Endodermal cell (in vitro differentiated cells): ENCODE measurements around the gene ARHGEF10L. TPM values are rescaled to one million over a fixed set of nuclear protein-coding genes. Genes with fewer than 3 reads are reported as not detected.

Source experiments
- DNase-seq: peaks from one replicate; pipeline ENCODE4 v3.0.0-alpha.2; 2017
- H3K27ac ChIP-seq: 2 replicates; pipeline ENCODE4 v1.5.1; 2013; ENCODE audit warnings: mild to moderate bottlenecking, low read depth, low read length, moderate library complexity
- H3K27me3 ChIP-seq: 2 replicates; pipeline ENCODE4 v1.6.1; 2013; ENCODE audit warnings: mild to moderate bottlenecking, low read length, moderate library complexity; ENCODE audit not compliant: insufficient read depth, control insufficient read depth, poor library complexity, severe bottlenecking
- H3K36me3 ChIP-seq: 2 replicates; pipeline ENCODE4 v1.7.0; 2013; ENCODE audit warnings: mild to moderate bottlenecking, low read length, moderate library complexity; ENCODE audit not compliant: control insufficient read depth, insufficient read depth
- H3K4me1 ChIP-seq: one replicate; pipeline ENCODE4 v1.7.0; 2013; ENCODE audit warnings: low read length; ENCODE audit not compliant: control insufficient read depth, insufficient read depth
- H3K4me3 ChIP-seq: 2 replicates; pipeline ENCODE4 v1.5.1; 2013; ENCODE audit warnings: mild to moderate bottlenecking, low read length, moderate library complexity
- H3K9ac ChIP-seq: 2 replicates; pipeline ENCODE4 v1.6.1; 2013; ENCODE audit warnings: mild to moderate bottlenecking, low read length, moderate library complexity; ENCODE audit not compliant: poor library complexity, severe bottlenecking; ENCODE audit errors: extremely low read depth
- H3K9me3 ChIP-seq: 2 replicates; pipeline ENCODE4 v1.6.1; 2013; ENCODE audit warnings: mild to moderate bottlenecking, low read length, moderate library complexity; ENCODE audit not compliant: control insufficient read depth
- H3K27ac Mint-ChIP-seq: 2 replicates; pipeline ENCODE4 v1.8.0; 2020; ENCODE audit warnings: mixed read lengths
- H3K27me3 Mint-ChIP-seq: 2 replicates; pipeline ENCODE4 v1.8.0; 2021; ENCODE audit warnings: mild to moderate bottlenecking, mixed read lengths; ENCODE audit not compliant: insufficient read depth
- H3K36me3 Mint-ChIP-seq: 2 replicates; pipeline ENCODE4 v1.8.0; 2020; ENCODE audit warnings: low read depth, mixed read lengths
- H3K4me1 Mint-ChIP-seq: 2 replicates; pipeline ENCODE4 v1.8.0; 2020; ENCODE audit warnings: mixed read lengths
- H3K4me3 Mint-ChIP-seq: 2 replicates; pipeline ENCODE4 v1.8.0; 2020; ENCODE audit warnings: mild to moderate bottlenecking, moderate library complexity, mixed read lengths
- H3K9me3 Mint-ChIP-seq: 2 replicates; pipeline ENCODE4 v1.8.0; 2020; ENCODE audit warnings: mild to moderate bottlenecking, mixed read lengths
- CTCF ChIP-seq: fragments of 200-600 bp; sonication (generic); conservative IDR thresholded peaks from 2 replicates; pipeline ENCODE4 v1.5.0; 2021; ENCODE audit warnings: antibody characterized with exemption, mild to moderate bottlenecking
- WGBS, 2 experiments: methylation state at CpG; one replicate each; pipeline versions ENCODE4 v1.1.5 to v1.1.7; 2013; ENCODE audit warnings: missing lambda C conversion rate in 2 of 2, mixed read lengths in 1 of 2; ENCODE audit not compliant: insufficient coverage in 1 of 2, insufficient read length in 1 of 2; 5-methylcytosine and 5-hydroxymethylcytosine counted together
- total RNA-seq, 2 donors: library from RNA; stranded (reverse); fragmentation: NEBNext Ultra II Directional in 1 of 2; extraction: Animal tissue kit (Norgen Biotek cat#: 25700) in 1 of 2; gene quantifications; 2 replicates in 1 of 2; 3 replicates in 1 of 2; pipeline ENCODE4 v1.2.1, GENCODE V29; 2021

The ARHGEF10L gene
- total RNA-seq, 2 donors from 2014 or later, result 5.2 to 10.5 TPM

- Histone ChIP-seq H3K9me3 (no peaks in the 10 kb centered on the region), H3K27ac (peak overlapping the region; percentile 90), H3K27me3 (no peaks in the 10 kb centered on the region), H3K4me3 (no peak overlapping the region), H3K4me1 (no peaks in the 10 kb centered on the region), H3K9ac (no peak overlapping the region), H3K36me3 (no peaks in the 10 kb centered on the region)
- DNase-seq, result no peak
- H3K4me1 Mint-ChIP-seq, result no peaks in the 10 kb centered on the region
- WGBS, 2 experiments, result 75 to 81% methylated on average over 4 to 12 of the region's 12 CpGs
- no peak for TF ChIP-seq CTCF
- no peaks in the 10 kb centered on the region for H3K9me3 Mint-ChIP-seq
- no peaks in the 10 kb centered on the region for H3K36me3 Mint-ChIP-seq
- no peak overlapping the region for H3K4me3 Mint-ChIP-seq
- no peaks in the 10 kb centered on the region for H3K27me3 Mint-ChIP-seq
- peak overlapping the region; percentile 17 for H3K27ac Mint-ChIP-seq
These were observed 132.7 kb downstream of the ARHGEF10L start for GRCh38 chr1:17672226-17672625.

- Histone ChIP-seq H3K4me3 (no peak overlapping the region), H3K36me3 (no peaks in the 10 kb centered on the region), H3K27ac (no peak overlapping the region), H3K9ac (no peak overlapping the region), H3K27me3 (no peaks in the 10 kb centered on the region), H3K9me3 (no peaks in the 10 kb centered on the region), H3K4me1 (no peaks in the 10 kb centered on the region)
- 91 to 98% methylated on average over 7 to 13 of the region's 13 CpGs for WGBS, 2 experiments
- Mint-ChIP-seq H3K4me3 (no peak overlapping the region), H3K4me1 (no peaks in the 10 kb centered on the region), H3K9me3 (no peaks in the 10 kb centered on the region), H3K36me3 (no peaks in the 10 kb centered on the region), H3K27me3 (no peaks in the 10 kb centered on the region), H3K27ac (no peak overlapping the region)
- TF ChIP-seq CTCF, result no peak
- no peak for DNase-seq
These were observed 134.0 kb downstream of the ARHGEF10L start for GRCh38 chr1:17673329-17674072.

- Mint-ChIP-seq H3K36me3 (no peaks in the 10 kb centered on the region), H3K9me3 (no peaks in the 10 kb centered on the region), H3K4me1 (no peaks in the 10 kb centered on the region), H3K27me3 (no peaks in the 10 kb centered on the region), H3K4me3 (no peak overlapping the region), H3K27ac (no peak overlapping the region)
- no peaks in the 10 kb centered on the region for H3K27me3 ChIP-seq
- DNase-seq, result no peak
- no peaks in the 10 kb centered on the region for H3K36me3 ChIP-seq
- H3K9ac ChIP-seq, result no peak overlapping the region
- 95 to 99% methylated on average over 10 to 14 of the region's 14 CpGs for WGBS, 2 experiments
- no peak overlapping the region for H3K4me3 ChIP-seq
- TF ChIP-seq CTCF, result no peak
- no peaks in the 10 kb centered on the region for H3K4me1 ChIP-seq
- H3K27ac ChIP-seq, result no peak overlapping the region
- no peaks in the 10 kb centered on the region for H3K9me3 ChIP-seq
These were observed 135.4 kb downstream of the ARHGEF10L start for GRCh38 chr1:17674726-17675500.
